Spleen (tissue), 11 donors: ENCODE measurements around the gene STYXL1. TPM values are rescaled to one million over a fixed set of nuclear protein-coding genes. Genes with fewer than 3 reads are reported as not detected.
A peak's percentile ranks its signal among the peaks of the same experiment; 100 is the strongest.

Experiments
- DNase-seq: peaks from one replicate; pipeline ENCODE4 v3.0.0-alpha.2; 2020
- H3K27ac ChIP-seq, 8 donors: fragments of 200-600 bp; sonication (generic) in 7 of 8; 1 replicate in 4 of 8; 2 replicates in 4 of 8; pipeline versions ENCODE4 v1.5.0 to v1.8.0; 2016 to 2021; ENCODE audit warnings: inconsistent platforms in 4 of 8, mild to moderate bottlenecking in 4 of 8, moderate library complexity in 1 of 8
- H3K27me3 ChIP-seq, 7 donors: fragments of 200-600 bp; sonication (generic) in 6 of 7; replicated peaks in 1 of 7; 1 replicate in 4 of 7; 2 replicates in 3 of 7; pipeline versions ENCODE4 v1.5.0 to v1.8.0; 2016 to 2021; ENCODE audit warnings: inconsistent platforms in 3 of 7, mild to moderate bottlenecking in 1 of 7
- H3K36me3 ChIP-seq, 6 donors: fragments of 200-600 bp; sonication (generic) in 5 of 6; 1 replicate in 4 of 6; 2 replicates in 2 of 6; pipeline versions ENCODE4 v1.5.0 to v1.8.0; 2016 to 2021; ENCODE audit warnings: inconsistent platforms in 2 of 6
- H3K4me1 ChIP-seq, 6 donors: fragments of 200-600 bp; sonication (generic) in 5 of 6; 1 replicate in 3 of 6; 2 replicates in 3 of 6; pipeline versions ENCODE4 v1.5.0 to v1.8.0; 2016 to 2021; ENCODE audit warnings: inconsistent platforms in 3 of 6
- H3K4me3 ChIP-seq, 8 donors: fragments of 200-600 bp; sonication (generic) in 7 of 8; 1 replicate in 4 of 8; 2 replicates in 4 of 8; pipeline versions ENCODE4 v1.5.0 to v1.8.0; 2016 to 2021; ENCODE audit warnings: inconsistent platforms in 4 of 8, mild to moderate bottlenecking in 4 of 8, moderate library complexity in 2 of 8
- H3K9me3 ChIP-seq, 8 donors: fragments of 200-600 bp; sonication (generic) in 7 of 8; 1 replicate in 4 of 8; 2 replicates in 4 of 8; pipeline versions ENCODE4 v1.5.0 to v1.8.0; 2016 to 2021; ENCODE audit warnings: inconsistent platforms in 4 of 8
- CTCF ChIP-seq, 11 experiments: fragments of 200-600 bp in 7 of 11; fragments of 450-650 bp in 4 of 11; sonication (generic) in 4 of 11; IDR thresholded peaks in 8 of 11; conservative IDR thresholded peaks in 3 of 11; 1 replicate in 7 of 11; 2 replicates in 4 of 11; pipeline versions ENCODE4 v1.4.0 to v1.8.0; 2016 to 2021; ENCODE audit warnings: antibody characterized with exemption in 11 of 11, inconsistent platforms in 4 of 11, mild to moderate bottlenecking in 1 of 11
- POLR2A ChIP-seq, 3 donors: fragments of 450-650 bp; IDR thresholded peaks; one replicate each; pipeline ENCODE4 v1.5.1; 2017; ENCODE audit warnings: antibody characterized with exemption in 3 of 3, mild to moderate bottlenecking in 1 of 3
- POLR2AphosphoS5 ChIP-seq, 3 donors: sonication (generic); formaldehyde crosslinking; IDR thresholded peaks; one replicate each; pipeline ENCODE4 v1.5.1; 2017; ENCODE audit warnings: antibody characterized with exemption in 3 of 3
- WGBS, 5 donors: extraction: QIAGEN DNeasy Blood & Tissue Kit in 3 of 5; methylation state at CpG; one replicate each; pipeline versions ENCODE4 v1.1.5 to v1.1.7; 2013 to 2018; 5-methylcytosine and 5-hydroxymethylcytosine counted together
- intact Hi-C: fragments of 100-400 bp; cut with DNase I; formaldehyde crosslinking; loops from one replicate; pipeline ENCODE4 v1.15.0; 2023; ENCODE audit warnings: low total_unique reads
- polyA plus RNA-seq, 3 donors: library from polyadenylated mRNA; stranded (reverse); fragments of 200-250 nt; gene quantifications; one replicate each; pipeline ENCODE4 v1.2.1, GENCODE V29; 2013
- total RNA-seq, 7 donors: library from RNA; depleted of rRNA in 3 of 7; stranded (reverse); fragments of >200 nt in 3 of 7; fragmentation: NEBNext Ultra II Directional in 4 of 7; extraction: Animal tissue kit (Norgen Biotek cat#: 25700) in 4 of 7; gene quantifications; one replicate each; pipeline versions ENCODE4 v1.1.0 to v1.2.1, GENCODE V29; 2016 to 2021
- donor health status: healthy with polysubstance abuse.
- donor health status: DM: no; HTN: no; CAD: no; lungs with moderate emphysema.
- donor health status: DM: no; HTN: no; CAD: no.
- donor health status: Bipolar disorder and iron deficiency.
- donor health status: healthy.
- donor health status: DM: no; HTN: no; CAD: no.
- donor health status: DM: yes; HTN: yes; CAD: no.

STYXL1 gene
- total and polyA plus RNA-seq, 10 donors = 18.3 to 60.4 (median 34.4) TPM

DNA sequence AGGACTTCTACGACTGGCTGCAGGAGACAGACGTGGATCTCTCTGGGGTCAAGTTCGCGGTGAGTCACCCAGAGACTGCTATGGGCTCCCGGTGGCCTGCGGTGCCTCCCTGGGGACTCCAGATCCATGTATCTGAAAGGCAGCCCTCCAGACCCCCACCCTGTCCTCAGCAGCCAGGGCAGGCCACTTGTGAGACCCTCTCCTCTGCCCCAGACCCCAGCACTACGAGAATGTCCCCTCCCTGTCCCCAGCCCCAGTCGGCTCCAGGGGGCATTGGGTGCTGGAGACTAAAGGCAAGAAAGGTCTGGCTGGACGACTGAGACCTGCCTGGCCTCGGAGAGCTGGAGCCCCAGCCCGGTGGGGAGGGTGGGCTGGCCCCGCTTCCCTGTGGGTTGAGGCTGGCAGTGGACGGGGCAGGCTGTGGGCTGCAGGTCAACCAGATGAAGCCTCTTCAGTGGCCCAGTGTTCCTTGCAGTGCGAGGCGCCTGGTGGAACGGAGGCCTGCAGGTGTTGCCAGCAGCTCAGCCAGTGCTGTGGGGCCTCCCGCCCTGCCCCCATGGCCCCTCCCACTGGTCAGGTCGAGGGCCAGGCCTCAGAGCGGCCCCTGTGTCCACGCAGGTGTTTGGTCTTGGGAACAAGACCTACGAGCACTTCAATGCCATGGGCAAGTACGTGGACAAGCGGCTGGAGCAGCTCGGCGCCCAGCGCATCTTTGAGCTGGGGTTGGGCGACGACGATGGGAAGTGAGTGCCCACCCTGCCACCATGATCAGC lies 67.2 kb downstream of the STYXL1 start:
- Histone ChIP-seq H3K4me3 (no peak overlapping the region), H3K36me3 (peaks cover 0 to 99% (median 65%) of the 10 kb centered on the region in 6 donors), H3K4me1 (peaks cover 0 to 38% (median 19%) of the 10 kb centered on the region in 6 donors), H3K27me3 (no peaks in the 10 kb centered on the region), H3K27ac (peak overlapping the region in 5 of 8 donors; percentile 47 to 75 (median 69)), H3K9me3 (no peaks in the 10 kb centered on the region)
- DNase-seq = peak; percentile 74
- WGBS, 5 donors = 82 to 94% (median 88%) methylated on average over 20 to 29 of the region's 29 CpGs
- no peak for TF ChIP-seq POLR2A (IDR thresholded peaks at IDR 0.05)
- peak in 2 of 3 donors; percentile 9 to 57 for TF ChIP-seq POLR2AphosphoS5 (IDR thresholded peaks at IDR 0.05)
- TF ChIP-seq CTCF (IDR thresholded peaks at IDR 0.05 in 8 of 11, conservative IDR thresholded peaks at IDR 0.05 in 3 of 11) = no peak
- intact Hi-C loops = no loop called here

- DNase-seq = peak; percentile 88
- H3K27me3 ChIP-seq = no peaks in the 10 kb centered on the region
- no peak for TF ChIP-seq CTCF (IDR thresholded peaks at IDR 0.05 in 8 of 11, conservative IDR thresholded peaks at IDR 0.05 in 3 of 11)
- TF ChIP-seq POLR2AphosphoS5 (IDR thresholded peaks at IDR 0.05) = peak; percentile 55 to 64 (median 63)
- 69 to 82% (median 79%) methylated on average over 18 to 22 of the region's 22 CpGs for WGBS, 5 donors
- no peak overlapping the region for H3K4me3 ChIP-seq
- H3K4me1 ChIP-seq = peaks cover 0 to 31% (median 15%) of the 10 kb centered on the region in 6 donors
- H3K9me3 ChIP-seq = no peaks in the 10 kb centered on the region
- H3K27ac ChIP-seq = peak overlapping the region in 6 of 8 donors; percentile 7 to 75 (median 68)
- intact Hi-C loops = no loop called here
- peaks cover 0 to 97% (median 58%) of the 10 kb centered on the region in 6 donors for H3K36me3 ChIP-seq
Measured at GRCh38 chr7:75979759-75980429, 67.9 kb downstream of the STYXL1 start.

DNA sequence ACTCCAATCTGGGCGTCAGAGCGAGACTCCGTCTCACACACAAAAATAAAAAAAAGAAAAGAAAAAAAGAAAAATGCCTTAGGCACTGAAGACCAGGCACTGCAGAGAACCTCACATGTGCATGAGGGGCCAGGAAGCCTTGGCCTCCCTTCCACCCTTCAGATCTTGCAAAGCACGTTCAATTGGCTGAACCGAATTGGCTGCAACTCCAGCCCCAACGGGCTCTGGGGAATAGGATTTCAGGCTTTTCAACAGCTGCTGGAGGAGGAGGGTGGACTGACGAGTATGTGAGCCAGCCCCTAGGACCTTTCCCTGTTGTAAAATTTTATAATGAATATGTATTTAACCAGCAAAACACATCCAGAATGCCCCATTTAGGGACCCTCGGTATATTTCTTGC lies 70.1 kb downstream of the STYXL1 start:
- no peak for TF ChIP-seq POLR2A (IDR thresholded peaks at IDR 0.05)
- no peak for TF ChIP-seq POLR2AphosphoS5 (IDR thresholded peaks at IDR 0.05)
- no peak for TF ChIP-seq CTCF (IDR thresholded peaks at IDR 0.05 in 8 of 11, conservative IDR thresholded peaks at IDR 0.05 in 3 of 11)
- Histone ChIP-seq H3K27ac (no peak overlapping the region), H3K9me3 (no peaks in the 10 kb centered on the region), H3K4me1 (peaks cover 0 to 31% (median 17%) of the 10 kb centered on the region in 6 donors), H3K4me3 (no peak overlapping the region), H3K36me3 (peaks cover 0 to 96% (median 50%) of the 10 kb centered on the region in 6 donors), H3K27me3 (no peaks in the 10 kb centered on the region)
- intact Hi-C loops = no loop called here
- 84 to 92% (median 90%) methylated on average over 8 of the region's 8 CpGs for WGBS, 5 donors
- no peak for DNase-seq
